ENCODE results near the gene CFAP90. TPM values are rescaled to one million over a fixed set of nuclear protein-coding genes. Genes with fewer than 3 reads are reported as not detected.
A peak's percentile ranks its signal among the peaks of the same experiment; 100 is the strongest.

Gene CFAP90, protein sequence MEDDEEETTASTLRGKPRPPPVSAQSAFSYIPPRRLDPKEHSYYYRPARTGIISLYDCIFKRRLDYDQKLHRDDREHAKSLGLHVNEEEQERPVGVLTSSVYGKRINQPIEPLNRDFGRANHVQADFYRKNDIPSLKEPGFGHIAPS
- 0.45 TPM for polyA plus RNA-seq (2013, experiment 1 of 2; ENCODE audit: insufficient read length)
- polyA plus RNA-seq (2013, experiment 2 of 2; ENCODE audit: insufficient read length), result 0.45 TPM

DNA sequence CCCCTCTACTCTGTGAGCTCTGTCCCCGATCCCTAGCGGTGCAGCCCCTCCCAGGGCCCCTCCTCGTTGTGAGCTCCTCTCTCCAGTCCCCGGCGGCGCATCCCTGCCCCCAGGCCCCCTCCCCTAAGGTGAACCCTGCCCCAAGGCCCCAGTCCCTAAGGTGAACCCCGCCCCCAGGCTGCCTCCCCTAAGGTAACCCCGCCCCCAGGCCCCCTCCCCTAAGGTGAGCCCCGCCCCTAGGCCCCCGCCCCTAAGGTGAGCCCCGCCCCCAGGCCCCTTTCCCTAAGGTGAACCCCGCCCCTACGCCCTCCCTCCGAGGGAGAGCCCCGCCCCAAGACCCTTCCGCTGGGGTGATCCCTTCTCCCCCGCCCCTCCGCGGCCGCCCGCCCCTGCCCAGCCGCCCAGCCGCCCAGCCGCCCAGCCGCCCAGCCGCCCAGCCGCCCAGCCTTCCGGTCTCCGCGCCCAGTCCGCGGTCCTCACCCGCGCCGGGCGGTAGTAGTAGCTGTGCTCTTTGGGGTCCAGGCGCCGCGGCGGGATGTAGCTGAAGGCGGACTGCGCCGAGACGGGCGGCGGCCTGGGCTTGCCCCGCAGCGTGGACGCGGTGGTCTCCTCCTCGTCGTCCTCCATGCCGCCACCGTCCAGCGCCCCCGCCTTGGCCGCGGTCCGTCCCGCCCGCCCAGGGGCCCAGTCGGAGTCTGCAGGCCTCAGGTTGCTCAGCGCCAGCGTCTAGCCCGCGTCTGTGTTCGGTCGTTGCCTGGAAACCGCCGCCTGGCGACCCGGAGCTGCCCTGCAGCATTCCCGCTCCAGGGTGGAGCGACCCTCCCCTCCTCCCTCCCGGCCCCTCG, at the start of gene CFAP90:
Gene CFAP90 (minus strand): TSS at position 739 of the 845 bp plus-strand sequence. CDS start 112 bp downstream, at position 627.
- peak; percentile 40 for DNase-seq

DNA sequence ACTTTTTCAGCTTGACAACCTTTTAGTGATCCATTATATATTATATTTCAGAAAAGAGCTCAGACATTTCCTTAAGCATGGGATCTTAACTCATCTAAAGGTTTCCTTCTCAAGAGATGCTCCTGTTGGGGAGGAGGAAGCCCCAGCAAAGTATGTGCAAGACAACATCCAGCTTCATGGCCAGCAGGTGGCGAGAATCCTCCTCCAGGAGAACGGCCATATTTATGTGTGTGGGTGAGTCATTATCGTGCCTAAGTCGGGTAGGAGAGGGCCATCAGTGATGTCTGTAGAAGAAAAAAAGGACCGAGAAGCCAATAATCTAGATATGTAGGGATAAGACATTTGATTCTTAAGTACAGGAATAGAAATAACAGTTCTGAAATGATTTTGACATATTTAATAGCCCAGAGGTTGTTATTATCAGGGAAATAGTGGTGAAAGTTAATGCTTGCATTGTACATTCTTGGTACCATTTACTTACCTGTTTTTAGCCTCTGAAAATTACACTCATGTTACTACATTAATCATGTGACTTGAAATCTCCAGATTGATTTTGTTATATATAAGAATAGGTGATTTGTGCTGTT, 46.2 kb upstream of the CFAP90 start:
- peak; percentile 33 for DNase-seq

DNA sequence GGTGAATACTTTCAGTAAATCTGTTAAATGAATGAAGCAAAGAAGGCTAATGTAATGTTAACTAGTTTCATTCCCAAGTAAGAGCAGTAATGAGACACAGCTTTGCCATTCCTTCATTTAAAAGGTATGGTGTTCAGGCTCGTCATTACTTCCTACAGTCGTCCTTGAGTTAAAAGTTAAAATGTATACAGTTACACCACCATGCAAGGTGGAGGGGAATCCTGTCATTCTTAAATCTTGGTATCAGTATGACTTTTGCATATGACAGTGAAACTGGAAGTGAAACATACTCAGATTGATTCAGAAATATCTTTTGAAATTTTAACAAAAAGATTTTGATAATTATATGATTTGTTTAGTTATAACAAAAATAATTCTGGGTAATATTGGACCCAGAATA, 43.9 kb upstream of the CFAP90 start:
- DNase-seq, result no peak

DNA sequence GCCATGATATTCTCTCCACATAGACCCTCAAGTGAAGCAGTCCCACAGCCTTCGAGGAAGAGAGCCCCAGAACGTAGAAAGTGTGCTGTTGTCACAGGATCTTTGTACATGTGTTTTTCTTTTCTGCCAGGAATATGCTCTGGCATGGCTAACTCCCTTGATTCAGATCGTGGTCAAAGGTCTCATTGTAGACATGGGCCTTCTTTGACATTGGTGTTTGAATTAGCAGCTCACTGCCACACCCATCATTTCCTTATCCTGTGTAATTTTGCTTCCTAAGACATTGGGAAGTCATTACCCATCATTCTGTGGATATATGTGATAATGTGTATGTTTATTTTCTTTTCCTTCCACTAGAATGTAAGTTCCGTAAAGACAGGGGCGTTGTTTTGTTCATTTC, 43.5 kb upstream of the CFAP90 start:
- DNase-seq, result no peak

DNA sequence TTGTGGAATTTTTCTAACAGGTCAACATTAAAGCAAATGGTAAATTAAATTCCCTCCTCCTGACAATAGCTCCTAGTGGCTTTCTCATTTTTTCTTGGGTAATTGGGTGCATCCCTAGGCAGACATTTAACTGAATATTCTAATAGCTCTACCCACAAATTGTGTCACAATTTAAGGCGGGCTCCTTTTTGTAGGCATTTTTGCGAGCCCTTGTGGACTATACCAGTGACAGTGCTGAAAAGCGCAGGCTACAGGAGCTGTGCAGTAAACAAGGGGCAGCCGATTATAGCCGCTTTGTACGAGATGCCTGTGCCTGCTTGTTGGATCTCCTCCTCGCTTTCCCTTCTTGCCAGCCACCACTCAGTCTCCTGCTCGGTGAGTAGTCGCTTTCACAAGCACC, 38.0 kb upstream of the CFAP90 start:
- no peak for DNase-seq

DNA sequence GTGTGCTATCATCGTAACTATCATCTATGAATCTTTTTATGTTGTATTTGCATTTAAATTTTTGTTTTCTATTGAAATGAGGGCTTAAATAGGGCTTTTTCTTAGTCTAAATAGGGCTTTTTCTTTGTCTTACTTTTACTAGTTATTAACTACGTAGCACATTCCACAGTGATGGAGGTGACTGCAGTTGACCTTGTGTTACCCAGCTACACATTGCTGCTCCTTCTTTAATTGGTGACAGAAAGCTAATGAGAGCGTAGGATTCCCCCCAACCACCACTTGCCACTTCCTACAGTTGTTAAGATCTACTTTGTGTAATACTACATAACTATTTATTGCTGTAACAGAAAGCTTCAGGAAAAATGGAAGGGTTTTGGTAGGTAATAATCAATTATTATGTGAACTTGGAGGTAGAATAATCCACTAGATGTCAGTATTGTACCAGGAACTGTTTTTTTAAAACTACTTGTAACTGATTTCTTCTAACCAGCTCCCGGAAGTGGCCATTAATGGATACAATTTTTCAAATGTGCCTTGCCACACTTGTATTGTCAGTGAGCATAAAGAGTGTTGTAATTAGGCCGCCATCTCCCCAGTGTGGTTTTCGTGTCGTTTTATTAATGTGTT, 36.0 kb upstream of the CFAP90 start:
- DNase-seq, result peak; percentile 59

DNA sequence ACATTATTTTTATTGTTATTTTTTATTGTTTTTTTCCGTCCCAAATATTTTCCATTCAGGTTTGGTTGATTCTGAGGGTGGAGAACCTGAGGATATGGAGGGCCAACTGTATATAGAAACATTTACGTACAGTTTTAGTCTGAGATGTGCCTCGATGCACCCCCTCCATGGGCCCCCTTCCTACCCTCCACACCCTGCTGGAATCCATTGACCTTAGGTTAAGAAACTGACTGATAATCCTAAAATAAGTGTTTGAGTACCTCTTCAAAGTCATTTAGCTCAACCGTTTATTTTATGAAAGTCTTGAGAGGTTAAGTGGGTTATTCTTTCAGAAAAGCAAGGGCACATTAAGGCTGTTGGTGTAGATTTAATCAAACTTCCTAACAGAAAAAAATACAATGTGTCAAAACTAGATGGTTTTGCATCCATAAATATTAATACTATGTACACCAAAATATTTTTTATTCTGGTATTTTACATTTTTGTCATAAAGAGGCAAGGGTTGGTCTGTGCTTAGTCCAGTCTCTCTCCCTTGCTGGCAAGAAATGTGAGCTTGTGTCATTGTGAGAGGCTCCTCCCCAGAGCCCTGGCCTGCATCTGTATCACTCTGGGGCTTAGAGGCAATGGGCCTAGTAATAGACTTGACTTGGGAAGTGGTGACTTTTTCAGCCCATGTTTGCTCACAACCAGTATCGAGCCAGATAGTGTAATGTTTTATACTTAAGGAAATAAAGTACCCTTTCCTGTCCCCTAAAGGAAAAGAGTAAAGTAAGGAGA, 33.7 kb upstream of the CFAP90 start:
- no peak for DNase-seq

DNA sequence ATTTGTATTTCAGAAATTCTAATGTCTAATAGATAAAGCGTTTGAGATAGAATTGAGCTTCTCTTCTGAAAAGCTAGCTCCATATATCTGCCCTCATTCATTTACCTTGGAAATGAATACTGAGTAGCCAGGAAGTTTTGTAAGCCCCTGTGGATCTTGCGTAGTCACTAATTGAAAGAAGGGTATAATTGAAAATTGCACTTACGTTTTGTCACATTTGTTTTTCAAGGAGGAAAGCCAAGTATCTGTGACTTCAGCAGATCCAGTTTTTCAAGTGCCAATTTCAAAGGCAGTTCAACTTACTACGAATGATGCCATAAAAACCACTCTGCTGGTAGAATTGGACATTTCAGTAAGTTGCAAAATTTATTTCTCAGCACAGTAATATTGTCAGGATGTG, 32.0 kb upstream of the CFAP90 start:
- no peak for DNase-seq

DNA sequence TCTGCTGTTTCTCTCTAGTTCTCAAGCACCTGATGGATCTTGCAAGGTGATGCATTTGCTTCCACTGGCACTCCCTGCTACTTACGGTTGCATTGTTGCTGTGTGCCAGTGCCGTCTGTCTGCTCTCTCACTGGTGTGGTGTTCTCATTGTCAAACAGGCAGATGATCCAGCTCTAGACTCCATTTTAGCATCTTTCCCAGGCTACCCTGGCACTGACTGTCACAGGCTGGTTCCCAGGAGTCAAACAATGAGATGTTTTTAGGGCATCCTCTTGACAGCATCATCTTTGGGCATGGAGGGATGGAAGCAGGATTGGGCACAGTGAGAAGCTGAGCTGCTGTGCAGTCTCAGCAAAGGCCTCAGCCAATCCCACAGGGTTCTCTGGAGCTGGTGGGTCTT, 30.9 kb upstream of the CFAP90 start:
- no peak for DNase-seq

DNA sequence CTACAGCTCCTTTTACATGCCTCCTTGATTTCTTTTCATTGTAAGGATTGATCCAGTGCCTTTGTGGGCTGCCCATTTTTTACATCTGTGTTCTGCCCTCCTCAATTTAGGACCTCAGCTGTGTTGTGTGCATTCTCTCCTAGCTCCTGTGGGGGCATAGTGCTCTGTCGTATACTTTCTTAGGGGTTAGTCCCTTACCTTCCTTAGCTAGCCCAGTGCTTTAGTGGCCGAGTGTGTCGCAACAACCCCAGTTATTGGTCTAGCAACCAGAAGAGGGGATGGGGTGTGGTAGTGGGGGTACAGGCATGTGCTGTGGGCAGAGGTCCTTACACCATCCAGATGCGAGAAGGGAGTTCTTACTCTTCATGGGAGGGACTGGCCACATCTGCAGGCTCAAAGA, 30.2 kb upstream of the CFAP90 start:
- no peak for DNase-seq

DNA sequence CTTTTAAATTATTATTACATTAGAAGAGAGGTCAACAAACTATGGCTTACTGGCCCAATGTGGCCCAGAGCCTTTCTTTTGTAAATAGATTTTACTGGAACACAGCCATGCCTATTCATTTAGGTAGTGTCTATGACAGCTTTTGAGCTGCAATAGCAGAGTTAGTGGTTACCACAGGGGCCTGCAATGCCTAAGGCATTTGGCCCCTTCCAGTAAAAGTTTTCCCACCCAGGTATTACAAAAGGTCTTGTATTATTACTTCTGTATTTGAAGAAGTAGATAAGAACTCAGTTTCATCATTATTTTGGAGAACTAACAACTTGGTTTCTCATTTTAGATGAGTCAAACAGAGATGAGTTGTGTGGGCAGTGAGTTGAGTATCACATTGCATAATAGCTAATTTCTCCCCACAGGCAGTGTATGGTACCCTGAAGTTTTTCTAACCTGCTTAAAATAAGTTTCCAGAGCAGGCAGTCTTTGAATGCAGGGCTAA, 27.5 kb upstream of the CFAP90 start:
- DNase-seq, result no peak

DNA sequence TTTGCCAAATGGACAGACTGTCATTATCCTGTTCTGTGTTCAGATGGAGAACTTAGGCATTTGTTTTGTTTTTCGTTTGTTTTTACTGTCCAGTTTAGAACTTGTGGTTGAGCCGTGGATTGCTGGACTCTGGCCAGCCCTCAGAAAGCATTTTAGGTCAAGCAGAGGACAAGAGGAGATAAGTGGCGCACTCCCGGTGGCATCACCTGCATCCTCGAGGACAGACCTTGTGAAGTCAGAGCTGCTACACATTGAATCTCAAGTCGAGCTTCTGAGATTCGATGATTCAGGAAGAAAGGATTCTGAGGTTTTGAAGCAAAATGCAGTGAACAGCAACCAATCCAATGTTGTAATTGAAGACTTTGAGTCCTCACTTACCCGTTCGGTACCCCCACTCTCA, 26.9 kb upstream of the CFAP90 start:
- DNase-seq, result no peak

DNA sequence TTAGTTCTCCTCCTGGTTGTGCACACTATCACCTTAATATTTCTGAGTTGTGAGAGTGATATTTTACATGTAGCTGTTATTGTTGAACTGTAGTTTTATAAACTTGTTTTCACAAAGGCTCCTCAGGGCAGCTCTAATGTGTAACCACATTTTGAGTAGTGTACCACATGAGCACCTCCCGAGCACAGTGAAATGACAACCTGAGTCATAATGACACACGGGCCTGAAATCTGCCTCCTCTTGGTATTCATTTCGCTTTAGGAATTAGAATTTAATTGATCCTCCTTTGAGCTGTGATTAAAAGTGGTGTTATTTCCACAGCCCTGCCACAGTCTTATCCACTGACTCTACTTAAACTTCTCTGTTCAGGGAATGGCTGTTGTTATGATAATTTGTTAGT, 25.9 kb upstream of the CFAP90 start:
- peak; percentile 58 for DNase-seq

DNA sequence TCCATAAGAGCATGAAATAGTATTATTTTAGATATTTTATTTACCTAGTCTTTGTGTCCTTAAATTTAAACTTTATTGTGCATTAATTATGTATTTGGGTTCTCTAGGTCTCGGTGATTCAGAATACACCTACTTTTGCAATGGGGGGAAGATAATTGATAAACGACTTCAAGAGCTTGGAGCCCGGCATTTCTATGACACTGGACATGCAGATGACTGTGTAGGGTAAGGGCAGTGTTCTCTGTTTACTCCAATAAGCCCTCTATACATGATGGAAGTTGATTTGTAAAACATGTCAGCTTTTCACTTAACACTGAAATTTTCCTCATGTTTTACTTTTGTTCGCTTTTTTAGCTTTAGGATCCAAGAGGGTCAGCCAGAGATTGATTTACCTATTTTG, 24.2 kb upstream of the CFAP90 start:
- DNase-seq, result no peak

DNA sequence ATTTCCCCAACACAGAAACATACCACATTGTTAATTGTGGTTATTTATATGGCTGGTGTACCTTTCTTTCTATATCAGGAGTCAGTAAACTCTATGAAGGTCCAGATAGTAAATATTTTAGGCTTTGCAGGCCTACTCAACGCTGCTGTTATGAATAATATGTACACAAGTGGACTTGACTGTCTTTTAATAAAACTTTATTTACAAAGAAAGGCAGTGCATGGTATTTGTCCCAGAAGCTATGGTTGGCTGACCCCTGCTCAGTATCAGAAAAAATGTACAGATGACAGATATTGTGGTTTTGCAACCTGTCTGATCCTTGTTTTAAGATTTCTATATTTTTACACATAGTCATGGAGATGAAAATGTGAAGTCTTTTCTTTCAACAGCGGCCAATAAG, 23.7 kb upstream of the CFAP90 start:
- no peak for DNase-seq

DNA sequence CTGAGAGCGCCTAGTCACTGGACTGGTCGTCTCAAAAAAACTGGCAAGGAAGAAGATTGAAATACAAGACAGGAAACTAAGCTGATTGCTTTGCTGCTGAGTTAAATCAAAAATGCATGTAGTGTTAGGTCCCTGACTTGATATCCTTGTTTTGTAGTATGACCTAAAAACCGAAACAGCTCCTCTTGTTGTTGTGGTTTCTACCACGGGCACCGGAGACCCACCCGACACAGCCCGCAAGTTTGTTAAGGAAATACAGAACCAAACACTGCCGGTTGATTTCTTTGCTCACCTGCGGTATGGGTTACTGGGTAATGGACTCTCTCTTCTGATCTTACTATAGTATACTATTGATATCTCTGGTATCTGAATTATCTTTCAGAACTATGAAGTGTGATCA, 22.3 kb upstream of the CFAP90 start:
- DNase-seq, result no peak

DNA sequence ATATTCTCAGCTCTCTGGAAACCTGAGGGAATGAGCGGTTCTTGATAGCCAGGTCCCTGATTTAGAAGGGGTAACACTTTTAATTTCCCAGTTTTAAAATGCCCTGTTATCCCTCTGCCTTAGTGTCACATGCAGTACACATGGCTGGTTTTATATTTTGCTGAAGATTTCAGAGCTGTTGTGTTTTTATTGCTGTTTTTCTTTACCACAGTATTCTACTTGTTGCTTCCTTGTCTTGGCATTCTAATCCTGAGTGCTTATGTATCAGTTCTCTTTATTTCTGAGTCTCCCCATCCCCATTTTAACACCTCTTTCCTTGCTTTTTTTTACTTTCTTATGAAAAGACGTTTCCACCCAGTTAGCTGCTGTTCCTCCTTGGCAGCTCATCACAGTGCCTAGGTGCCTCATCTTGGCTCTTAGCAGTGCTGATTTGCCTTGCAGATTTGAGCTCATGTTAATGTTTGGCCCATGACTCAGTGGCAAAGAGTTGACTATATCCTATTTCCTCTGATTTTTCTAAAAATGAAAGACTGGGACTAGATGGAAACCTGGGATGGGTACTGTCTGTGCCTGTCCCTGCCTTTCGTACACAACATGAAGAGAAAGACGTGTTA, 21.7 kb upstream of the CFAP90 start:
- no peak for DNase-seq

DNA sequence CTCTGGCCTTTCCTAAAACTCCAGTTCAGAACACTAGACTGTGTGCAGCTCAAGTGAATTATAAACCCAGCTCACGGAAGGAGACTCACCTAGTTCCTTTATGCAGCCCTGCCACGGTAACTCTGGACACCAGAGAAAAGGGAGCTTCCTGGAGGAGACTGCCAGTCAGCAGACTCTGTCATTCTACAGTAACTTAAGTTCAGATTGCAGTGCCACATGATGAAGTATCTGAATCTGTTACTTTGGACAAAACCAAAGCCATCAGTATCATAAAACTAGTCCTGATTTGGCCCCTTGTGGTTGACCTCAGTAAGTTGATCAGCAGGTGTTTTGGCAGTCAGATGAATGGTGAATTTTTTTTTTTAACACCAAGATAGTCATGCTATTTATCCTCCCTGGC, 20.7 kb upstream of the CFAP90 start:
- no peak for DNase-seq

DNA sequence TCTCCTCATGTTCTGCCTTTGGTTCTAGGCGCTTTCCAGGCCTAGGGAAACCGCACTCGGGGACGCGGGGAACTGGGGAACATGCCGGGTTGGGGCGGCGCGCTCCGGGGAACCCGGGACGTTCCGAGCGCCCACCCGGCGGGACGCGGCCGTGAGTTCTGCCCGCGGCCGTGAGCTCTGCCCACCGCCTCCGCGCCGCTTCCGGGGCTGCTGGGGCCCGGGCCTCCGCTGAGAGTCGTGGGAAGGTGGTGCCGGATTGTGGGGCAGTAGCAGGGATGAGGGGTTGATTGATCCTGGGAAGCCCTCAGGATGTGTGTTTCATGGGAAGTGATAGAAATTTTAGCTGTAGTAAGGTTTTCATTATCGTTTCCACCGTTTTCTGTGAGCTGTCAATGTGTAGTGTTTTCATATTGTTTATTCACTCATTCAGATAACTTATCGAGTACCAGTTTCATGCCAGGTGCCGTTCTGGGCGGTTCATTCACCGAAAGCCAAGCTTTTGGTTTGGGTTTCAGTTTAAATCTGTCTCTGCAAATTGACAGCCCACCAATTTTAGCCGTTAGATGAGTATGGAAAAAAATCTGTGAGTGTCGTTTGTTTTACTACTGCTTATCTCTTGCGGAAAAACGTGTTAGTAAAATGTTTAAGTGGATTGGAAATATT, 18.7 kb upstream of the CFAP90 start:
- DNase-seq, result no peak

DNA sequence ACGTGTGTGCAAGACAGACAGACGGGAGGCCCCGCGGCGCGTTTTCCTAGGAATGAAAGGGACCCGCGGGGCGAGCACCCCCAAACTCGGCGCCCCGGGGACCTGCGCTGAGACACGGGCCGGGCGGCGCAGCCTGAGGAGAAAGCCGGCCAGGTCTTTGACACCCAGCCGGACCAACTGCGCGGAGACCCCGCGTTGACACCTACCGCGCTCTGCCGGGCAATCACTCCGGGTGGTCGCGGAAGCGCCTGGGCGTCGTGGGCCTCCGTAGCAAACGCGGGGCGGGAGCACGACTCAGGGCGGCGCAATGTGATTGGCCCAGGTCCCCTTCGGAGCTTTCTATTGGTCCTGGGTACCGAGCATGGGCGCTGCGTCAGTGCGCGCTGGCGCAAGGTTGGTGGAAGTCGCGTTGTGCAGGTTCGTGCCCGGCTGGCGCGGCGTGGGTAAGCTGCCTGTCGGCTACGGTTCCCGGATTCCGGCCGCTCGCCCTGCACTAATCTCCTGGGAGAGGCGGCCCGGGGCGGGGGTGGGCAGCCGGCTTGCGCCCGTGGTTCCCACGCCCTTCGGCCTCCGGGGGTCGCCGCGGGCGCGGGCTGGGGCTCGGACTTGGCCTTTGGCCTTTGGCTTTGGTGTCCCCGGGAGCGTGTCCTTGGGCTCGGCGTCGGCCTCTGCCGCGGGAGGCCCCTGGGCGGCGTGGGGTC, 18.0 kb upstream of the CFAP90 start, which contains the start of the genes FASTKD3 and MTRR:
Gene FASTKD3 (minus strand): TSS at position 259 of the 701 bp plus-strand sequence. CDS start 948 bp downstream, outside the sequence.
Gene MTRR (plus strand): TSS at position 376 of the 701 bp plus-strand sequence. CDS start 1,647 bp downstream, outside the sequence.
- DNase-seq, result peak; percentile 92
